ENCODE measurements around the gene PLEKHA1.

PLEKHA1 gene

DNA sequence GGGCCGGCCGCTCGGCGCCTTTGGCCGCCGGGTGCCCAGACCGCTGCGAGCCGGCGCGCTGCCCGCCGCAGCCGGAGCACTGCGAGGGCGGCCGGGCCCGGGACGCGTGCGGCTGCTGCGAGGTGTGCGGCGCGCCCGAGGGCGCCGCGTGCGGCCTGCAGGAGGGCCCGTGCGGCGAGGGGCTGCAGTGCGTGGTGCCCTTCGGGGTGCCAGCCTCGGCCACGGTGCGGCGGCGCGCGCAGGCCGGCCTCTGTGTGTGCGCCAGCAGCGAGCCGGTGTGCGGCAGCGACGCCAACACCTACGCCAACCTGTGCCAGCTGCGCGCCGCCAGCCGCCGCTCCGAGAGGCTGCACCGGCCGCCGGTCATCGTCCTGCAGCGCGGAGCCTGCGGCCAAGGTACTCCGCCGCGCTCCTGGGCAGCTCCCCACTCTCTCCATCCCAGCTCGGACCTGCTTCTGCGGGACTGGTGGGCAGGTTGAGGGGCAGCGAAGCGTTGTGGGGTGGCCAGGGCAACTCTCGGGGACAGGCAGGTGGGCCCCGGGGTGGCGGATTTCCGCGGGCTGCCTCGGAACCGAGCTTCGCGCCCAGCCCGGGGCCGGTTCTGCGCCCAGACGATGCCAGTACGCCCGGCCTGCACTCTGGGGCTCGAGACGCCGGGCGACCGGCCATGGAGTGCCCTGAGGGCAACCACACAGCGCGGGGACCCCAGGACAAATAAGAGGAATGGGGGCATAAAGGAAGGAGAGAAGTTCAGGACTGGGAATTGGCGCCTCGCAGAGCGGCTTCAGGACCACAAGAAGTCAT, 87.4 kb downstream of the PLEKHA1 start:
- DNase-seq (ENCODE audit: low read depth), result no peak

DNA sequence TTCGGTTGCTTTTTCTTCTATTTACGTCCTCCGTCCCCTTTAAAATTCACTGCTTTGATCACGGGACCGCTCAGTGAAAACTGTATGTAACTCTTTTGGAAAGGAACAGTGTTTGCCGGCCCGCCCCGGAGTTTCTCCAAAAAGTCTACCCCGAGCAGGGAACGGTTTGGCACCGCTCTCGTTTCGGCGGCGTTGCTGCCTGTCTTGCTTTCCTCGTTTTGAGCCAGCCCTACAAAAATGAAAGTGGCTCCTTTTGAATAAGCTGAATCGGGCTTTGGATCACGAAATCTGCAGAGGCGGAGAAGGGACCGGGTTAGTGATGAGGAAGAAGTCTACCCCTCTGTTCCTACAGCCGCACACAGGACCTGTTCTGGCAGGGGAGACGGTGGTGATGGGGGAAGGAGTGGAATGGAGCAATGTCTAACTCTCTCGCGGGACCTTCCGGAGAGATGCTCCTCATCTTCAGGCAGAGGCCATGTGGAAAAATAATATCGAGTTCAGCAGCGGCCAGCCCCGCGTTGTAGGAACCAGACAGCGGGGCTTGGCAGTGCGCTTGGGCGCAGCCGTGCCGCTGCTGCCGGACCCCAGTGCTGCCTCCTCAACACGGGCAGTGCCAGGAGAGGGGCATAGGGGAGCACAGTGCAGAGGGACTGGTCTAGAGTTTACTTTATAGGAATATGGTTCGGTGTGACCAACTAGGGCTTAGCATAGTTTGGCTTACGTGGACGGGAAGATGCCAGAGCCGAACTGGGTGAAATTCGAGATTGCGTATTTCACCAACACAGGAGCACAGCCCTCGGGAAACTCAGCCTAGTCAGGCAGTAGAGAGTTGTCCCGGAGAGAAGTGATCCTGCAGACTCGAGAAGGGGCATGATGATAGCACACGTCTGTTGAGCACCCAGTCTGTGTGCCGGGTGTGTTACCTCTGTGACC, 88.3 kb downstream of the PLEKHA1 start:
- DNase-seq (ENCODE audit: low read depth), result no peak

DNA sequence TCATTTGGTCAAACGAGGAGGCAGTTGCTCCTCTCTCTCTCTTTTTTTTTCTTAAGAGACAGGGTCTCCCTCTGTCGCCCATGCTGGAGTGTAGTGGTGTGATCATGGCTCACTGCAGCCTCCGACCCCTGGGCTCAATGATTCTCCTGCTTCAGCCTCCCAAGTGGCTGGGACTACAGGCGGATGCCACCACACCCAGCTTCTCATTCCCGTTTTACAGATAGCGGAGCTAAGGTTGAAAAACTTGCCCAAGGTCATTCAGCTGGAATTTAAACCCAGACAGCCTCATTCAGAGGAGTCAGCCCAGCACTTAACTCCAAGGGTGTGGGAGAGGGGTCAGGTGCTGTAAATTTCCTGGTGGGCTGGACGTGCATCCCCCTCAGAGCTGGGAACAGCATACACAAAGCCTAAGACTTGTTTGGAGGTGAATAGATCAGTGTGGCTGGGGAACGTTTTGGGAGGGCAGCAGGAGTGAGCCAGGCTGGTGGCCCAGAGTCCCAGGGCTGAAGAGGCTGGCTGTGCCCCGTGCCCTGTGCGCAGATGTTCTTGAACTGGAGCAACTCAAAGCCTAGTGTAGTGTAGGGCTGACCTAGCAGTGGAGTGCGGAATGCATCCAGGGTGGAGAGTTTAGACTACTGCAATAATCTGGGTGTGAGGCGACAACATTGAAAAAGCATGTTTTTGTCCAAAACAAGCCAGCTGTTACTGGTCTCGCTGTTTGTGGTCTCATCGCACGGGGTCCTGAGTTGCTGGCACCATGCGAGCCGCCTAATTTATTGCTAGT, 89.2 kb downstream of the PLEKHA1 start:
- DNase-seq (ENCODE audit: low read depth), result no peak

DNA sequence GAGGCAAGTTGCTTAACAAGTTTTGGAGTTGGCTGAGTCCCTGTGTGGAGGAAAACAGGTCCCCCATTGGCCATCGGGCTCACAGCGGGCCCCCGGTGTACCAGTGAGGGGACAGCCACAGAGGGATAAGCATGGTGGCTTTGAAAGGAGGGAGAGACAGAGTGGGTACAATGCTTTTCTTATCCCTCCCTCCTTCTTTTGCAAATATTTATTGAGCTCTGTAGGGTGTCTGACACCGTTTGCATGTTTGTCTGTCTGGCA, 89.7 kb downstream of the PLEKHA1 start:
- no peak for DNase-seq (ENCODE audit: low read depth)

DNA sequence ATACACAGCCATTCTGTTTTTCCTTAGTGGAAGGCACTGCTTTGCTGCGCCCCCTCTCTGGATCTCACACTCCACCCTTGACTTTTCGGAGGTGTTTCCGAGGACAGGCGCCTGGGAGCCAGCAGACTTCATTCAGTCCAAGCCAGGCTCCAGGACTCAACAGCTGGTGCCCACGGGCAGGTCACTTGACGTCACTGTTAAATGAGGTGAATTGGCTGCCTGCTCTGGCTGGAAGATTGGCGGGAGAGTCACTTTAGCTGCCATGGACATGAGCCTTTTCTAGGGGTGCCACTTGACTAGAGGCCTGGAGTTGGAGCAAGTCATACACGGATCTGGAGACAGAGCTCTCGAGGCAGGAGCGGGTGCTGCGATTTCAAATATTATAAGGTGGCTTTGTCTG, 90.1 kb downstream of the PLEKHA1 start:
- no peak for DNase-seq (ENCODE audit: low read depth)

DNA sequence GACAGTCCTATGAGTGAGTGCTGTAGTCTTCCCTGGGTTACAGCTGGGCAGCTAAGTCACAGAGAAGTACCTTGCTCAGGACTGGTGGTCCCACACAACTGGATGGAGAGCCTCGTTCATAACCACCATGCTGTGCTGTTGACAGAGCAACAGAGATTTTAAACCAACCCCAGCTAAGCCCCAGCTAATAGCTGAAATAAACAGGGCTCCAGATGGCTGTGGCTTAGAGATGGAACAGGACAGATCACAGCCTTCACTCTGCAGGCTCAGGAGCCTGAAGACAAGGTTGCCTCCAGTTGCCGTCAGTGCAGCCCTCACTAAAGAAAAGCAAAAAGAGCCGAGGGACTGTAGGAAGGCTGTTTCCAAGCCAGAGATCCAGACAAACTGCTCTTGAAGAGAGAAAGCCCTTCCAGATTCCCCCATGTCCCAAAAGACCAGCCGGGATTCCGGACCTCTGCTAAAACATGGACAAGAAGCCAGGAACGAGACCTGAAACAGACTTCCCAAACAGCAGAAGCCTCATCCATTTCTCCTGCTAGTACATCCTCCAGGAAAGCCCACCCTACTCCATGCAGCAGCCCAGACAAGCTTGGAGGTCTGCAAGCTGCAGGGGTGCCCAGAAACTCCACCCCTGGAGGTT, 91.0 kb downstream of the PLEKHA1 start:
- DNase-seq (ENCODE audit: low read depth), result no peak

DNA sequence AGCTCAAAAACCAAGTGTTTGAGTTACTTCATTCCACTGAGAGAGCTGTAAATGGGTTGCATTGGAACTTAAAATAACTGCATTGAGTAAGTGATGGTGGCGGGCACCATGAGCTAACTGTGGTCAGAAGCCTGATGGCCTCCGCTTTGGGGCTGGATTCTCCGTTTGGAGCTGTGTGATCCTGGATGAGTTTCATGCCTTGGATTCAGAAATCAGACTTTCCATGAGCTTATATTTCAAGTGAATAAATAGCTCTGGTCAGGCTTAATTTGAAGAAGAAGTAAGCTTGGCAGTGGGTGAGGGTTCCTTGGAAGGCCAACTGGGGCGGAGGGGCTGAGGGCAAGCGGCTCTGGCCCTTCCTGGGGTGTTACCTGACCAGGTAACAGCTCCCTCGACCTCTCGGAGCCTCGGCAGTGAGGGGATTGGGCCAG, 92.5 kb downstream of the PLEKHA1 start:
- DNase-seq (ENCODE audit: low read depth), result no peak

DNA sequence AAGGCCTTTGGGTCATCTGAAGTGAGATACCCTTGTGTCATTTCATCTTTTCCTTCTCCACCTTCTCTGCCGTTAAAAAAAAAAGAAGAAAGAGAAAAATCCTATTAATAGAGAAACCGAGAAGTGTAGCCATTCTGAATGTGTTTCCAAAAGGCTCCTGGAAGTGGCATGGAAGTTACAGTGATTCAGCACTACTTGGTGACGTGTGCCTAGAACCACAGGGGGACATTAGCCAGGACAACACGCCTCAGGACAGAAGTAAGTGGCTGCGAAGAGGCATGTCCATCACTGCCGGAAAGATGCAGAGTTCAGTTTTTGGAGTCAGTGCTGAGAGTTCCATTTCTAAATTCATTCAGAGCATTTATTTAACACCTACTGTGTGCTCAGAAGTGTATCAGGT, 93.2 kb downstream of the PLEKHA1 start:
- DNase-seq (ENCODE audit: low read depth), result no peak

DNA sequence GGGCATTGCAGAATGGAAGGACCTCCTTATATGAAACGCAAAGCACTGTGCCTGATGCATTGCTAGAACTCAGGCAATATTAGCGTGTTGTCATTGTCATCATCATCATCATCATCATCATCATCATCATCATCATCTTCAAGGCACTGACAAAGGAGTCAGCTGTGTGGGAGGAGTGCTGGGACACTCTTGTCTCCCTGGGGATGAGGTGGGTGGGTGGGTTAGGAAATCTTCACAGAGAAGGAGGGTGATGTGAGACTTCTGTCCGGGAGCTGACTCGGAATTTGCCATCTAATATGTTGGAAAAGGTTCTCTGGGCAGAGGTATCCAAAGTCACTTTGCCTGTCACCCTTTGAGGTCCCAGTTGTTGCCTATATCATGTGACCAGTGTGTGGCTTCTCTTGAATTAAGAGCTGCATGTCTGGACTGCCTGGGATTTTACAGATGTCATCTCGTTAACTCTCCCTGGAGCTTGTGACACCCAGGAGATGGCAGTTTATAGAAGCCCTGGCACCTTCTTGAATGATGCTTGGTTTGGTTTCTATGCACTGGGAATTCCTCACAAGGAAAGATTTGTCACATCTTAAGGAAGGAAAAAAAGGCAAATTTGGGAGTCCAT, 93.9 kb downstream of the PLEKHA1 start:
- no peak for DNase-seq (ENCODE audit: low read depth)

DNA sequence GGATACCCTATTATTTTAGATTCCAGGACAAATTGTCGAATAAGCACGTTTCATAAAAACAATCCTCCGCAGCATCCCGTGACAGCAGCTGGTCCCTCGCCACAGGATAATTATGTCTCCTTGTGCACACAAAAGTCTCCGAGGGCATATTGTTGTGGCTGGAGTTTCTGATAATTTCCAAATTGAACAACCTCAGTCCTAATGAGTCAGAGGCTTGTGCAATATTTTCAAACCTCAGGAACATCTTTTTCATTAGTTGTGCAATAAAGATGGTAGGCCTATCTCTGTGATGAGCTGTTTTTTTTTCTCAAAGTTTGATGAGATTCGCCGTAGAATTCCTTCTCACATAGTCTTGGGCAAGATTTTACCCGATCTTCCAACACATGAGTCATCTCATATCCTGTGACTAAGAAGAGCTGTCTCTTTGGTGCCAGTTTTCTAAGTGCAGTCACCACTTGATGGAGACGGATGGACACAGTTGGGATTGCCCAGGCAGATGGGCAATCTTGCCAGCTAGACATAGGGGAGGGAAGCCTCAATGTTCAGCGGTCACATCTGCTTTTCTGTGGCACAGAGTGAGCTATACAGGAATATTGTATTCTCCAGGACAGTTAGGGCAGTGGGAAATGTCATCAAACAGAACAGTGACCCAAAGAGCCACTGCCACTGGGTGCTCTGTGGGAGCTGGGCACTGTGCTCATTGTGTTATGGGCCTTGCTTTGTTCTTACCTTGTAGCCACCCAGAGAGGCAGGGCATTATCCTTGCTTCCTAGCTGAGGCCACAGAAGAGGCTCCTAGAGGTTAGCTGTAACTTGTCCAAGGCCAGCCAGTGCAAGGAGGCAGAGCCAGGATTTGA, 94.6 kb downstream of the PLEKHA1 start:
- DNase-seq (ENCODE audit: low read depth), result no peak

DNA sequence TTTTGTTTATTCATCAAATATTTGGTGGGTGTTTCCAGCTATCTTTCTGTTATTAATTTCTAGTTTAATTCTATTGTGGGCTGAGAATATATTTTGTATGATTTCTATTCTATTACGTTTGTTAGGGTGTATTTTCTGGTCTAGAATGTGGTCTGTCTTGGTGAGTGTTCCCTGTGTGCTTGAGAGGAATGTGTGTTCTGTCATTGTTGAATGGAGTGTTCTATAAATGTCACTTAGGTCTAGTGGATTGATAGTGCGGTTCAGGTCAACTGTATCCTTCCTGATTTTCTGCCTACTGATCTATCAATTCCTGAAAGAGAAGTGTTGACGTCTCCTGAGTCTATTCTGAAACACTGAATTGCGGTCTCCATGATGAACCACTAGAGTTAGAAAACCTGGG, 95.3 kb downstream of the PLEKHA1 start:
- no peak for DNase-seq (ENCODE audit: low read depth)

DNA sequence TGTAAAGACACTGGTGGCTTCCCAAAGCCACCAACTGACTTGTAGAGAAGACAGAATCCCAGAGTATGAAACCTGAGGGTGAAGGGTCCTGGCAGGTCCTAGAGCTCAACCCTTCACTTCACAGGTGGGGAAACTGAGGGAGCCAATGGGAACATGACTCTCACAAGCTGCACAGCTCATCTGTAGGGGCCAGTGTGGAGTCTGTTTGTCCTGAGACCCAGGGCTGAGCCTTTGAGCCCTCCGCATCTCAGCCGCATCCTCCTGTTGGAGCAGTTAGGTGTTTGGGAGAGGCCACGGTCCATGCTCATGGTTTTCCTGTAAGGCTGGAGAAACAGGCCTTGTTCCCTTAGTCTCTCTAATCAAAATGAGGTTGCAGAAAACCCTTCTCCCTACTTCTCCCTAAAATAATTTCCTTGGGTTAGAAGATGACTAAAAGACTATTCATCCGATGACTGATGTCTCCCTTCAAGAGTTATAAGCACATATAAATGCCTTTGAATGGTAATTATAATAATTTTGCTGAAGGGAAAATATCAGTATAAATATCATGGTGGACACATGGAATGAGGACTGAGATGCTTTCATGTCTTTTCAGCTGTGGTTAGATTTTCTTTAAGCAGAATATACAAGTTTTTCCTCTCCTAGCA, 97.1 kb downstream of the PLEKHA1 start:
- DNase-seq (ENCODE audit: low read depth), result no peak

DNA sequence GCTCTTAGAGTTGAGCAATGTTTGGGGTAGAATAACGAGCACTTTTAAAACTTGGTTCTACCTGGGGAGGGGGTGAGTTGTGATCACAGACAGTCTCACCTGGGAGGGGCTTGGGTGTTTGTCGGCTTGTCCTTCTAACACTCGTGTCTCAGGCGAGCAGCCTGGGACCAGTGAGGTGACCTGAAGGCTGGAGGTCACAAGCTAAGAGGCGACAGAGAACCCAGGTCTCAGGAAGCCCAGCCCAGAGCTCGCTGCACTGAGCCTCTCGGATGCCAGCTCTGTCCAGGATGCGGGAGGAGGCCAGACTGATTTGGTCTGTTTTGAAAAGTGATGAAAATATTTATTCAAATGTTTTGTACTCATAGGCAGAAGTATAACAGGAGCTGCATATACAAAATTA, 98.6 kb downstream of the PLEKHA1 start:
- no peak for DNase-seq (ENCODE audit: low read depth)

DNA sequence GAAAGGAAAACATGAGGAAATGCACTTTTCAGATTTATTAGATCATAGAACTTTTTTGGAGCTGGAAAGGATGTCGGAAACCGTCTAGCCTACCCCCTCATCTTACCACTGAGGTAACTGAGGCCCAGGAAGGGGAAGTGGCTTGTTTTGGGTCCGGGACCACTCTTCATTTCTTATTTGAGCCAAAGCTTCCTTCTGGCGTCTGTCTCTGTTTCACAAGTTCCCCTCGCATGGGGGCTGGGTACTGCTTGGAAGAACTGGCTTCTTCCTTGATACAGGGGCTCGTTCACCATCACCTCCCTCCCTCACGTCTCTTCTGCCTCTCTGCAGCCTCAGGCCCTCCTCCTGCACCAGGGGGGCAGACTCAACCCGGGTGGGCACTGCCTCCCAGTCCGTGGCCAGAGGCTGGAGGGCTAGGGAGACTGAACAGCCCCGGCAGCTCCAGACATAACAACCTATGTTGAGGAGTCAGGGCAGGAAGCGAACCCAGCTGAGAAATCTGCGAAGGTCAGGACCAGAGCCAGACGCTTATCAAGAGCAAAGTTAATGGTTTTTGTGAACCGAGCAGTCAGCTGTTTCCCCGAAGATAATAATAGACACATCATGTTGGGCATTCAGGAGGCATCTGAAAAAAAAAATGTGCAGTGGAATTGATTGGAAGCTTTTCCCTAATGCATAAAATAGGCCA, 99.8 kb downstream of the PLEKHA1 start:
- no peak for DNase-seq (ENCODE audit: low read depth)

DNA sequence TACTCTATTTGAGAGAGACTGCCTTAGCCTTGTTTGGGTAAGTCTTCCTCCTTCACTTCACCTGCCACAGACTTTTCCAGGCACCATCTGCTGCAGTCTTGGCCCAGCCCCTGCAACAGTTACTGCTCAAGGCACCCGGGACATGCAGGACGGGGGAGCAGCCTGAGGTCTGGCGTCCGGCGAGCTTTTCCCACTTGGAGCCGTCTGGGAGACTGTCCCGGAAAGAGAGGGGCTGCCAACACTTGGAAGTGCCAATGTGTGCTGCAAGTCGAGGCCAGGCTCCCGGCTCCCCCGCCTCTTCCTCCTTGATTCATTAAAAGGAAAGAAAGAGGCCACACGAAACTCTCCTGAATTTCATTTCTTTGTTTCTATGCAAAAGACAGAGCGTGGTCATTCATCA, 100.6 kb downstream of the PLEKHA1 start:
- no peak for DNase-seq (ENCODE audit: low read depth)

DNA sequence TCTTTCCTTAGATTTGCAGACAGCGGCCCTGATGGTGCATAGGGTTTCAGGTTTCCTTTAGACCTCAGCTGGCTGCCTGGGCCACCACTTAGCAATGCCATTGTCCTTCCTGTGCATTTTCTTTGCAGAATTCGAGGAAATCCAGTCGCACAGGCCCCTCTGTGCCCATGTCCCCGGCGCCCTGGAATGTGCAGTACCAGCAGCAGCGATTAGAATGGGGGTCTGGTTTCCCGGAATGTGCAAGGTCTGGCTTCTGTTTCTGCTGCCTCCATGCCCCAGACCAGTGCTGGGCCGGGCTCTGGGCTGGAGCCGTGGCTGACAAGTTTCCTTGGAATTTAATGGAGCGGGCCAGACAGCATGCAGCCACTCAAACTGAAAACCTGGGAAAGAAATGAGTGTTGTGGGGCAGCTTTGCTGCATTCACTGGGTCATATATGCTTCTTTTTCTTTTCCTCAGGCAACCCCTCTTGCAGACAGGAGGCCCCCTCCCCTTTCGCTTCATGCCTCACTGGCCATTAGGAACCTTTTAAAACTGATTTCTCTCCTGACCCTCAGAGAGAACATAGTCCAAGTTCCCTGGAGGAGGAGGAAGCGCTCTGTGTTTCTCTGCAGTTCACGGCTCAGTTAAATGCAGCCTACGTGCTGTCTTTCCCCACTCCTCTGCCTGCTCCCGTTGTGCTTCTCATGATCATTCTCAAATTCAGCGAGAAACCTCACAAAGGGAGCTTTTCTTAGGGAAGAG, 101.3 kb downstream of the PLEKHA1 start:
- no peak for DNase-seq (ENCODE audit: low read depth)

DNA sequence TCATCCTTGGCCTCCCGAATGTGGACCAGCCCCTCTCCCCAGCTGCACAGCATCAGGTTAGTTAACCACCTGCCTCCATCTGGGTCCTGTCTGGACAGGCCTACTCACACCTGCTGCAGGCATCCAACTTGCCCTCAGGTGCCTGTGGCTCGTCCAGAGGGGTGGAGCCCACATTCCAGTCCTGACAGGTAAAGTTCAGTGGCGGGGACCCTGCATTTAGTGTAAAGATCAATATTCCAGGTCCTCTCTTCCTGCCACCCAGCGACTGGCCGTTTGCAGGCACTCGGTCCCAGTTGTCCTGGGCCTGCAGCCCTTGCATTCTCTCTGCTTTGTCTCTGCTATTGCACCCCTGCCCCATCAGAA, 101.8 kb downstream of the PLEKHA1 start:
- DNase-seq (ENCODE audit: low read depth), result no peak

DNA sequence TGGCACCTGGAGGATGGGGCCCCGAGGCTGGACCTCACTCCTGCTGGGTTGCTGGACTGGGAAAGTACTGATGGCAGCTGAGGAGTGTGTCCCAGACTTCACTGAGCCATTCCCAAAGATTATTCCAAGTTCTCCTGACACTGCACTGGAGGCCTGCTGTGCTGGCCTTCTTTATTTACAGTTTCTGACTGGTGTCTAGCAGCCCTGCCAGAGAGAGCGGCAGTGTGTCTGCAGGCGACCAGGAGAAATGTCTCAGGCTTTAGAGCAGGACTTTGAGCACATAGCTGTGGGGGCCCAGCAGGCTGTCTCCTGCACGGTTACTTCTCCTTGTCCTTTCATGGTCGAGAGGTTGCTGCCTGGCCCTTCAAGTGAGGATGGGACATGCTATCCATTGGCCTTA, 102.9 kb downstream of the PLEKHA1 start:
- no peak for DNase-seq (ENCODE audit: low read depth)

DNA sequence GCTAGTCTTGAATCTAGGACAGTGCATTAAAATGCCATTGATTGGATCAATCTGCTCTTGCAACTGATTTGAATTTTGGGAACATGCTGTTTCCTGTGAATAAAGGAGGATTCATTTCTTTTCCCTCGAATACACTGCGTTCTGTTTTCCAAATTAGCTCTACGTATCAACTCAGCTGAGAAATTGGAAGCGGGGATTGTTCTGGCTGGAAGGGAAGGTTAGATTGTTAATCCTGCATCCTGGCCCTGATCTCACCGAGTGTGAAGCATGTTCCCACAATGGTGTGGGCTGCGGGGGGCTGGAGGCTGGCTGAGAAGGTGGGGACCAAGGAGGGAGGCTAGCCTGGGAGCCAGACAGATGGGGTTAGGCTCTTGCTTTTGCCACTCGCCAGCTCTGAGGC, 104.5 kb downstream of the PLEKHA1 start:
- DNase-seq (ENCODE audit: low read depth), result no peak
